DND-41 (cell line): Measurements from ENCODE around the gene GJB2.

Experiments used
- ATAC-seq: fragments of 200-7000 bp; cut with Tn5 transposase; 3 replicates; pipeline ENCODE4 v1.9.1; 2021; ENCODE audit warnings: low read depth; ENCODE audit not compliant: insufficient read depth
- DNase-seq: peaks from one replicate; pipeline ENCODE4 v3.0.0-alpha.2; 2020
- H2AFZ ChIP-seq: 2 replicates; pipeline ENCODE4 v1.6.0; 2012; ENCODE audit warnings: low read depth, low read length
- H3K27ac ChIP-seq: 2 replicates; pipeline ENCODE4 v1.5.1; 2012; ENCODE audit warnings: low read length, inconsistent platforms
- H3K27me3 ChIP-seq: fragments of 200-600 bp; sonication (generic); 2 replicates; pipeline ENCODE4 v1.6.0; 2012; ENCODE audit warnings: low read length, mild to moderate bottlenecking, inconsistent platforms; ENCODE audit not compliant: insufficient read depth, poor library complexity
- H3K36me3 ChIP-seq: 2 replicates; pipeline ENCODE4 v1.5.1; 2012; ENCODE audit warnings: low read length, inconsistent platforms; ENCODE audit not compliant: insufficient read depth
- H3K4me1 ChIP-seq: 2 replicates; pipeline ENCODE4 v1.5.1; 2012; ENCODE audit warnings: mild to moderate bottlenecking, low read length; ENCODE audit not compliant: insufficient read depth
- H3K4me2 ChIP-seq: 2 replicates; pipeline ENCODE4 v1.6.0; 2012; ENCODE audit warnings: mild to moderate bottlenecking, moderate library complexity, low read length, inconsistent platforms; ENCODE audit not compliant: insufficient read depth
- H3K4me3 ChIP-seq, 2 experiments: fragments of 200-600 bp in 1 of 2; shearing (Covaris generic) in 1 of 2; 2 replicates each; pipeline ENCODE4 v1.5.1; 2012 to 2016; ENCODE audit warnings: inconsistent platforms in 2 of 2, low read length in 2 of 2, mild to moderate bottlenecking in 2 of 2, low read depth in 1 of 2, moderate library complexity in 1 of 2
- H3K79me2 ChIP-seq: 2 replicates; pipeline ENCODE4 v1.6.0; 2012; ENCODE audit warnings: low read length, inconsistent platforms; ENCODE audit not compliant: insufficient read depth
- H3K9ac ChIP-seq: 2 replicates; pipeline ENCODE4 v1.6.0; 2012; ENCODE audit warnings: low read depth, mild to moderate bottlenecking, inconsistent platforms, low read length, moderate library complexity
- H3K9me3 ChIP-seq: 2 replicates; pipeline ENCODE4 v1.5.1; 2012; ENCODE audit warnings: low read length, moderate library complexity, mild to moderate bottlenecking, inconsistent platforms; ENCODE audit not compliant: insufficient read depth, severe bottlenecking
- H4K20me1 ChIP-seq: 2 replicates; pipeline ENCODE4 v1.6.0; 2012; ENCODE audit warnings: low read length; ENCODE audit not compliant: insufficient read depth
- EZH2 ChIP-seq: IDR thresholded peaks from 3 replicates; pipeline ENCODE4 v1.6.1; 2012; ENCODE audit warnings: borderline replicate concordance, low read depth, mild to moderate bottlenecking, moderate library complexity, low read length, inconsistent platforms; ENCODE audit not compliant: severe bottlenecking
- TF ChIP-seq, protein P1 (sequence below): IDR thresholded peaks from 2 replicates; pipeline ENCODE4 v1.5.1; 2012; ENCODE audit warnings: borderline replicate concordance, low read length, moderate library complexity, mild to moderate bottlenecking; ENCODE audit not compliant: poor library complexity, severe bottlenecking; ENCODE audit errors: extremely low read depth

GJB2 gene

DNA sequence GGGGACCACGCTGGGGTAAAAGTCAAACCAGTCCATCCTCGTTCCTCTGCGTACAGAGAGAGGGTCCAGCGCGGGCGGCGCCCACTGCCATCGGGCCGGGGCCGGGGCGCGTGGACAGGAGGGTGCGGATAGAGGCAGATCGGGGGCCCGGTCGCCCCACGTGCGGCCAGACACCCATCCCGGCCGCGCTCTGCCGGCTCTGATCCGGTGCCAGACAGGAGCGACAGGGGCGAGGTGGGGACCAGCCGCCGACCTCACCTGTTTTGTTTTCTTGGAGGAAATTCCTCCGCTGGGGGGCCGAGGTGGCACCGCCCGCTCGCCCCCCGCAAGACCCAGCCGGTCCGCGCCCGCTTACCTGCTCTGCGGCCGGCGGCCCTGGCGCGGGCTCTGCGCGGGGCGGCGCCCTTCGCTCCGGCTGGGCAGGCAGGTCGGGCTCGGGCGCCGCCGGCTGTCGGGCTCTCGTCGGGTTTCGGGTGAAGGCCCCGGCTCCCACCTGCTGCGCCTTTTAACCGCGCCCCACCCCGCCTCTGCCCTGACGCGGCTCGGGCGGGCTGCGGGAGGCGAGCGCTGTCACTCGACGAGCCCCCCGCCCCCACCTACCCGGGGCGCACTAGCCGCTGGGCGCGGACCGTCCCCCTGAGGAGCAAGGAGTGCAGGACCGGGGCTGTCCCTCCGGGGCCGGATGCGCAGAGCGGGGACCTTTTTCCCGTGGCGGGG is 39.3 kb upstream of the GJB2 start, which contains the start of gene GJB6:
TSS of gene GJB6 (minus strand) at position 481 of the 717 bp plus-strand sequence. CDS start 8,839 bp downstream, outside the sequence.
- H3K36me3 ChIP-seq, result no peaks in the 10 kb centered on the region
- no peaks in the 10 kb centered on the region for H3K4me1 ChIP-seq
- H2AFZ ChIP-seq, result no peak within 1 kb of the TSS
- H3K4me2 ChIP-seq, result no peak within 1 kb of the TSS
- H4K20me1 ChIP-seq, result no peaks in the 10 kb centered on the region
- H3K9me3 ChIP-seq, result no peaks in the 10 kb centered on the region
- H3K27me3 ChIP-seq, result no peaks in the 10 kb centered on the region
- DNase-seq (no peak), ATAC-seq (no peak)
- no peak within 1 kb of the TSS for H3K27ac ChIP-seq
- H3K4me3 ChIP-seq, result no peak within 1 kb of the TSS
- TF ChIP-seq EZH2, result no peak
- TF ChIP-seq, protein P1, sequence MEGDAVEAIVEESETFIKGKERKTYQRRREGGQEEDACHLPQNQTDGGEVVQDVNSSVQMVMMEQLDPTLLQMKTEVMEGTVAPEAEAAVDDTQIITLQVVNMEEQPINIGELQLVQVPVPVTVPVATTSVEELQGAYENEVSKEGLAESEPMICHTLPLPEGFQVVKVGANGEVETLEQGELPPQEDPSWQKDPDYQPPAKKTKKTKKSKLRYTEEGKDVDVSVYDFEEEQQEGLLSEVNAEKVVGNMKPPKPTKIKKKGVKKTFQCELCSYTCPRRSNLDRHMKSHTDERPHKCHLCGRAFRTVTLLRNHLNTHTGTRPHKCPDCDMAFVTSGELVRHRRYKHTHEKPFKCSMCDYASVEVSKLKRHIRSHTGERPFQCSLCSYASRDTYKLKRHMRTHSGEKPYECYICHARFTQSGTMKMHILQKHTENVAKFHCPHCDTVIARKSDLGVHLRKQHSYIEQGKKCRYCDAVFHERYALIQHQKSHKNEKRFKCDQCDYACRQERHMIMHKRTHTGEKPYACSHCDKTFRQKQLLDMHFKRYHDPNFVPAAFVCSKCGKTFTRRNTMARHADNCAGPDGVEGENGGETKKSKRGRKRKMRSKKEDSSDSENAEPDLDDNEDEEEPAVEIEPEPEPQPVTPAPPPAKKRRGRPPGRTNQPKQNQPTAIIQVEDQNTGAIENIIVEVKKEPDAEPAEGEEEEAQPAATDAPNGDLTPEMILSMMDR, result no peak
- H3K9ac ChIP-seq, result no peak within 1 kb of the TSS
- no peaks in the 10 kb centered on the region for H3K79me2 ChIP-seq

DNA sequence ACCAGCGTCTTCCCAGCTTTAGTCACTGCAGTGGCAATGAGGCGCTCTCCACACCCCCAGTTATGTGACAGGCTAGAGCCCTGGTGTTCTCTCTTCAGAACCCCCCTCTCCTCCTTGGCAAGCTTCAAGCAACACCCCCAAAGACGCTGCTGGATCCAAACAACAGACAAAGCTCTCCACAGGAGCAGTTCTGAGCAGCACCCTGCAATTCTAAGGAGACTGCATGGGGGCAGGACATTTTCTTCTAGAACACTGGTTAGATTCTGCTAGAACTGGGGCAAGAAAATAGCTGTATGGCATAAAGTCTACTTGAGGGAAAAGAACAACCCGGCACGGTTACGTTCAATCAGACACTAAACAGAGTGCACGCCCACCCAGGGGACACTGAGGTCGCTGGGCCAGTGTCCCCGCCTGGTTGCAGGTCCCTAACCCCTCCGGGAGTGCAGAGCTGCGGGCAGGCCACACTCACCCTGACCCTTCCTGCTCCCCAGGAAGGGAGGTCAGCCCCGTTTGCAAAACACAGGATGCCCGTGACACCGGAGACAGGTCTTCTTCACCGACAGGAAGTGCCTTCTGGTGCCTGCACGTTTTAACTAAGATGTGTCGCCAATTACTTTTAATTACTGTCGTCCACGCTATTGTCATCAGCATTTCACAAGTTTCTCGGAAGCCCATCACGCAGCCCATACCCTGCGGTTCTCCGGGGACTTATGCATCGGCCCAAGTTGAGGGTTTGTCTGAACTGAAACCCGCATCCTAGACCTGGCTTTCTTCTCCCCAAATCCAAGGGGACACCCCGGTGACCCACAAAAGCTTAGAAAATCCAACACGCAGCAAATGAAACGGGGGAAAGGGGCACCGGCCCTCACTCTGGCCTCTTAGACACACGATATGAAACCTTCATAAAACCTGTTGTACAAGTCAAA is 38.4 kb upstream of the GJB2 start:
- H3K9ac ChIP-seq, result no peak overlapping the region
- no peaks in the 10 kb centered on the region for H3K36me3 ChIP-seq
- DNase-seq, result no peak
- no peaks in the 10 kb centered on the region for H3K27me3 ChIP-seq
- no peak overlapping the region for H2AFZ ChIP-seq
- TF ChIP-seq, protein P1, result no peak
- no peak for TF ChIP-seq EZH2
- H3K4me2 ChIP-seq, result no peak overlapping the region
- no peak for ATAC-seq
- no peak overlapping the region for H3K27ac ChIP-seq
- H3K9me3 ChIP-seq, result no peaks in the 10 kb centered on the region
- H3K4me1 ChIP-seq, result no peaks in the 10 kb centered on the region
- no peak overlapping the region for H3K4me3 ChIP-seq
- H4K20me1 ChIP-seq, result no peaks in the 10 kb centered on the region
- H3K79me2 ChIP-seq, result no peaks in the 10 kb centered on the region

DNA sequence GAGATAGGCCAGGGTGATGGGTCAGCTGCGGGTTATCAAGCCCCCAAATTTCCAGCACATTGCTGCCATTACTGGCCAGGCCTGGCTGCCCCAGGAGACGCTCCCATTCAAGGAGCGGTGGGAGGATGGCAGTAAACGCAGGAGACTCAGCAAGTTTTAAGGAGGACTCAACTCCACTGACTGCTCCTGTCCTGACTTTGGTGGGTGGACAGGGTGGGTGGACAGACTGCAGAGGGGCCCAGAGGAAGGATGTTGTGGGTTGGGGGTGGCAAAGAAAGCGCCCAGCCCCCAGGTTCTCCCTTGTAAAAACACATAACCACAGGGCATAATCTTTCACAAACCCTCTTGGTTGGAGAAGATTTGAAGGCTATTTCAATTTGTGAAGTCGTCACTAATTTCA is 35.0 kb upstream of the GJB2 start:
- Histone ChIP-seq H3K36me3 (no peaks in the 10 kb centered on the region), H3K9me3 (no peaks in the 10 kb centered on the region), H4K20me1 (no peaks in the 10 kb centered on the region), H3K79me2 (no peaks in the 10 kb centered on the region), H3K9ac (no peak overlapping the region), H3K27me3 (peaks cover 4% of the 10 kb centered on the region), H2AFZ (no peak overlapping the region), H3K27ac (no peak overlapping the region), H3K4me1 (no peaks in the 10 kb centered on the region), H3K4me3 (no peak overlapping the region), H3K4me2 (no peak overlapping the region)
- DNase-seq, result no peak
- no peak for ATAC-seq
- TF ChIP-seq, protein P1, result no peak
- no peak for TF ChIP-seq EZH2
